ENCODE results near the gene FIG4.

The FIG4 gene

GRCh38 chr6:109834131-109834530, 143.0 kb downstream of the FIG4 start:
- no CpG with 5 or more reads among the region's 3 CpGs for WGBS, 2 donors (ENCODE audit: extremely low coverage in 2 of 2, insufficient read length in 2 of 2, insufficient replicate concordance in 1 of 2)

GRCh38 chr6:109834595-109835437, 143.7 kb downstream of the FIG4 start:
- Histone ChIP-seq H3K27me3 (ENCODE audit: control insufficient read depth in 3 of 3, insufficient read depth in 3 of 3, low read depth in 1 of 3, low read length in 3 of 3) (no peaks in the 10 kb centered on the region), H3K36me3 (replicated peaks in 1 of 2; ENCODE audit: control insufficient read depth in 2 of 2, insufficient read depth in 2 of 2, low read length in 2 of 2) (no peaks in the 10 kb centered on the region), H3K4me2 (ENCODE audit: insufficient read depth, low read length, poor library complexity, severe bottlenecking) (no peak overlapping the region), H3K9ac (ENCODE audit: low read depth, low read length, poor library complexity) (no peak overlapping the region), H2BK120ac (ENCODE audit: low read depth, low read length) (no peak overlapping the region), H3K27ac (replicated peaks; ENCODE audit: low read length) (no peak overlapping the region), H3K23ac (ENCODE audit: low read depth, low read length, poor library complexity) (no peak overlapping the region), H4K8ac (ENCODE audit: low read depth, low read length) (no peak overlapping the region), H2AFZ (ENCODE audit: low read length) (no peak overlapping the region), H2BK15ac (ENCODE audit: low read length) (no peak overlapping the region), H3K9me3 (replicated peaks in 1 of 2; ENCODE audit: control insufficient read depth in 2 of 2, insufficient read depth in 1 of 2, low read depth in 1 of 2, low read length in 2 of 2) (no peaks in the 10 kb centered on the region), H3K79me1 (ENCODE audit: low read depth, low read length) (no peaks in the 10 kb centered on the region), H3K4me3 (ENCODE audit: low read length in 2 of 2) (no peak overlapping the region), H3K14ac (ENCODE audit: low read length) (no peak overlapping the region), H3K18ac (ENCODE audit: low read length) (no peak overlapping the region), H4K91ac (ENCODE audit: low read depth, low read length, poor library complexity) (no peak overlapping the region), H2BK5ac (ENCODE audit: low read length) (no peak overlapping the region), H2AK5ac (ENCODE audit: low read depth, low read length) (no peak overlapping the region), H3K4ac (ENCODE audit: low read length) (no peak overlapping the region), H3K4me1 (ENCODE audit: control insufficient read depth in 2 of 2, insufficient read depth in 1 of 2, low read depth in 1 of 2, low read length in 2 of 2) (peaks cover 0 to 2% of the 10 kb centered on the region in 2 donors), H2BK12ac (ENCODE audit: low read length) (no peak overlapping the region)
- WGBS, 2 donors (ENCODE audit: extremely low coverage in 2 of 2, insufficient read length in 2 of 2, insufficient replicate concordance in 1 of 2): no CpG with 5 or more reads among the region's 7 CpGs
- no peak for DNase-seq (ENCODE audit: low spot score)

More at GRCh38 chr6:109834131-109834530, 143.0 kb downstream of the FIG4 start:
- H3K4me2 ChIP-seq (ENCODE audit: insufficient read depth, low read length, poor library complexity, severe bottlenecking): no peak overlapping the region
- no peaks in the 10 kb centered on the region for H3K27me3 ChIP-seq (ENCODE audit: control insufficient read depth in 3 of 3, insufficient read depth in 3 of 3, low read depth in 1 of 3, low read length in 3 of 3)
- H4K91ac ChIP-seq (ENCODE audit: low read depth, low read length, poor library complexity): no peak overlapping the region
- H3K27ac ChIP-seq (replicated peaks; ENCODE audit: low read length): no peak overlapping the region
- H2BK5ac ChIP-seq (ENCODE audit: low read length): no peak overlapping the region
- H4K8ac ChIP-seq (ENCODE audit: low read depth, low read length): no peak overlapping the region
- H3K9ac ChIP-seq (ENCODE audit: low read depth, low read length, poor library complexity): no peak overlapping the region
- no peak overlapping the region for H3K18ac ChIP-seq (ENCODE audit: low read length)
- H3K14ac ChIP-seq (ENCODE audit: low read length): no peak overlapping the region
- no peaks in the 10 kb centered on the region for H3K79me1 ChIP-seq (ENCODE audit: low read depth, low read length)
- H2BK15ac ChIP-seq (ENCODE audit: low read length): no peak overlapping the region
- H3K4ac ChIP-seq (ENCODE audit: low read length): no peak overlapping the region
- DNase-seq (ENCODE audit: low spot score): no peak
- no peaks in the 10 kb centered on the region for H3K36me3 ChIP-seq (replicated peaks in 1 of 2; ENCODE audit: control insufficient read depth in 2 of 2, insufficient read depth in 2 of 2, low read length in 2 of 2)
- H2BK12ac ChIP-seq (ENCODE audit: low read length): no peak overlapping the region
- no peak overlapping the region for H2AK5ac ChIP-seq (ENCODE audit: low read depth, low read length)
- no peak overlapping the region for H3K4me3 ChIP-seq (ENCODE audit: low read length in 2 of 2)
- no peak overlapping the region for H2BK120ac ChIP-seq (ENCODE audit: low read depth, low read length)
- H3K4me1 ChIP-seq (ENCODE audit: control insufficient read depth in 2 of 2, insufficient read depth in 1 of 2, low read depth in 1 of 2, low read length in 2 of 2): peaks cover 0 to 2% of the 10 kb centered on the region in 2 donors
- H2AFZ ChIP-seq (ENCODE audit: low read length): no peak overlapping the region
- no peak overlapping the region for H3K23ac ChIP-seq (ENCODE audit: low read depth, low read length, poor library complexity)
- H3K9me3 ChIP-seq (replicated peaks in 1 of 2; ENCODE audit: control insufficient read depth in 2 of 2, insufficient read depth in 1 of 2, low read depth in 1 of 2, low read length in 2 of 2): peaks cover 0 to 2% of the 10 kb centered on the region in 2 donors

GRCh38 chr6:109840034-109840433, 148.9 kb downstream of the FIG4 start:
- Histone ChIP-seq H3K4me1 (ENCODE audit: control insufficient read depth in 2 of 2, insufficient read depth in 1 of 2, low read depth in 1 of 2, low read length in 2 of 2) (peaks cover 0 to 2% of the 10 kb centered on the region in 2 donors), H2BK120ac (ENCODE audit: low read depth, low read length) (no peak overlapping the region), H2BK12ac (ENCODE audit: low read length) (no peak overlapping the region), H3K23ac (ENCODE audit: low read depth, low read length, poor library complexity) (no peak overlapping the region), H2BK15ac (ENCODE audit: low read length) (no peak overlapping the region), H2AFZ (ENCODE audit: low read length) (no peak overlapping the region), H3K4me2 (ENCODE audit: insufficient read depth, low read length, poor library complexity, severe bottlenecking) (no peak overlapping the region), H3K27ac (replicated peaks; ENCODE audit: low read length) (no peak overlapping the region), H3K18ac (ENCODE audit: low read length) (no peak overlapping the region), H3K4me3 (ENCODE audit: low read length in 2 of 2) (no peak overlapping the region), H3K4ac (ENCODE audit: low read length) (no peak overlapping the region), H2AK5ac (ENCODE audit: low read depth, low read length) (no peak overlapping the region), H3K79me1 (ENCODE audit: low read depth, low read length) (no peaks in the 10 kb centered on the region), H3K27me3 (ENCODE audit: control insufficient read depth in 3 of 3, insufficient read depth in 3 of 3, low read depth in 1 of 3, low read length in 3 of 3) (no peaks in the 10 kb centered on the region), H2BK5ac (ENCODE audit: low read length) (no peak overlapping the region), H4K8ac (ENCODE audit: low read depth, low read length) (no peak overlapping the region), H3K9ac (ENCODE audit: low read depth, low read length, poor library complexity) (no peak overlapping the region), H3K14ac (ENCODE audit: low read length) (no peak overlapping the region), H3K36me3 (replicated peaks in 1 of 2; ENCODE audit: control insufficient read depth in 2 of 2, insufficient read depth in 2 of 2, low read length in 2 of 2) (no peaks in the 10 kb centered on the region), H3K9me3 (replicated peaks in 1 of 2; ENCODE audit: control insufficient read depth in 2 of 2, insufficient read depth in 1 of 2, low read depth in 1 of 2, low read length in 2 of 2) (no peaks in the 10 kb centered on the region), H4K91ac (ENCODE audit: low read depth, low read length, poor library complexity) (no peak overlapping the region)
- DNase-seq (ENCODE audit: low spot score): no peak

GRCh38 chr6:109840796-109841195, 149.7 kb downstream of the FIG4 start:
- Histone ChIP-seq H4K8ac (ENCODE audit: low read depth, low read length) (no peak overlapping the region), H3K27me3 (ENCODE audit: control insufficient read depth in 3 of 3, insufficient read depth in 3 of 3, low read depth in 1 of 3, low read length in 3 of 3) (no peaks in the 10 kb centered on the region), H3K79me1 (ENCODE audit: low read depth, low read length) (no peaks in the 10 kb centered on the region), H3K36me3 (replicated peaks in 1 of 2; ENCODE audit: control insufficient read depth in 2 of 2, insufficient read depth in 2 of 2, low read length in 2 of 2) (no peaks in the 10 kb centered on the region), H2AFZ (ENCODE audit: low read length) (no peak overlapping the region), H2BK5ac (ENCODE audit: low read length) (no peak overlapping the region), H4K91ac (ENCODE audit: low read depth, low read length, poor library complexity) (no peak overlapping the region), H2AK5ac (ENCODE audit: low read depth, low read length) (no peak overlapping the region), H3K9me3 (replicated peaks in 1 of 2; ENCODE audit: control insufficient read depth in 2 of 2, insufficient read depth in 1 of 2, low read depth in 1 of 2, low read length in 2 of 2) (no peaks in the 10 kb centered on the region), H2BK15ac (ENCODE audit: low read length) (no peak overlapping the region), H3K4me3 (ENCODE audit: low read length in 2 of 2) (no peak overlapping the region), H3K18ac (ENCODE audit: low read length) (no peak overlapping the region), H3K9ac (ENCODE audit: low read depth, low read length, poor library complexity) (no peak overlapping the region), H3K14ac (ENCODE audit: low read length) (no peak overlapping the region), H3K4me1 (ENCODE audit: control insufficient read depth in 2 of 2, insufficient read depth in 1 of 2, low read depth in 1 of 2, low read length in 2 of 2) (peaks cover 0 to 2% of the 10 kb centered on the region in 2 donors), H3K27ac (replicated peaks; ENCODE audit: low read length) (no peak overlapping the region), H2BK12ac (ENCODE audit: low read length) (no peak overlapping the region), H3K23ac (ENCODE audit: low read depth, low read length, poor library complexity) (no peak overlapping the region), H3K4me2 (ENCODE audit: insufficient read depth, low read length, poor library complexity, severe bottlenecking) (no peak overlapping the region), H2BK120ac (ENCODE audit: low read depth, low read length) (no peak overlapping the region), H3K4ac (ENCODE audit: low read length) (no peak overlapping the region)
- no peak for DNase-seq (ENCODE audit: low spot score)
- no CpG with 5 or more reads among the region's 5 CpGs for WGBS, 2 donors (ENCODE audit: extremely low coverage in 2 of 2, insufficient read length in 2 of 2, insufficient replicate concordance in 1 of 2)
